ENCODE data around the gene IMP3.

Gene IMP3

DNA sequence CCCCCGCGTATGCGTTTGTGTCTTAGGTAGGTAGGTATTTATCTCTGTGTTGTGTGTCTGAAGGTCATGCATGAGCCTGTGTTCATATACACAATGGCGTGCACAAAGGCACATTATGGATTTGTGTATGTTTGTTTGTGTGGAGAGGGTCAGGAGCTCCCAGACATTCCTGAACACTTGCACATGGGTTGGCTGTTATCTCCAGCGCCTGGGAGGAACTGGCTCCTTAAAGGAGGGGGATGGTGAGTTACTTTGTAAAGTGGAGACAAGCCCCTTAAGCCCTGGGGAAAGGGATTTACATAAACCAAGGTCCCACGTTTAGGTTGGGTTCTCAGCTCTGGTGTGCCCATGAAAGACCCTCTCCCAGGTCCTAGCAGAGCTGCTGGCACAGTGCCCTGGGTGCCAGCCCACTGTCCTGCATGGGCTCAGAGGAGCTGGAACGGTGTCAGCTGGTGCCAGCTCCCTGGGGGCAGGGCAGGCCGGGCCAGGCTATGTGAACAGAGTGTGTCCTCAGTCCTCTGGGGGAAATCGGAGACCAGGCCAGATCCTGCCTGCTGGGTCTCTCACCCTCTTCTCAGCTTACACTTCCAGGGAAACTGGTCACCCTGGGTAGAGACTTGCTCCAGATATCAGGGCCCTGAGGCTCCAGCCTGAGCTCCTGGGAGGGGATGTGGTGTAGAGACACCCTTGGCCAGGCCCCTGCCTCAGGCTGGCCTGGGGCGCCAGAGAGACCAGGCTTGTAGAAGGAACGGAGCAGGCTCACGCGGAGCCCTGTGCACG lies 32.8 kb upstream of the IMP3 start:
- peak; percentile 42 for DNase-seq (ENCODE audit: low spot score)

DNA sequence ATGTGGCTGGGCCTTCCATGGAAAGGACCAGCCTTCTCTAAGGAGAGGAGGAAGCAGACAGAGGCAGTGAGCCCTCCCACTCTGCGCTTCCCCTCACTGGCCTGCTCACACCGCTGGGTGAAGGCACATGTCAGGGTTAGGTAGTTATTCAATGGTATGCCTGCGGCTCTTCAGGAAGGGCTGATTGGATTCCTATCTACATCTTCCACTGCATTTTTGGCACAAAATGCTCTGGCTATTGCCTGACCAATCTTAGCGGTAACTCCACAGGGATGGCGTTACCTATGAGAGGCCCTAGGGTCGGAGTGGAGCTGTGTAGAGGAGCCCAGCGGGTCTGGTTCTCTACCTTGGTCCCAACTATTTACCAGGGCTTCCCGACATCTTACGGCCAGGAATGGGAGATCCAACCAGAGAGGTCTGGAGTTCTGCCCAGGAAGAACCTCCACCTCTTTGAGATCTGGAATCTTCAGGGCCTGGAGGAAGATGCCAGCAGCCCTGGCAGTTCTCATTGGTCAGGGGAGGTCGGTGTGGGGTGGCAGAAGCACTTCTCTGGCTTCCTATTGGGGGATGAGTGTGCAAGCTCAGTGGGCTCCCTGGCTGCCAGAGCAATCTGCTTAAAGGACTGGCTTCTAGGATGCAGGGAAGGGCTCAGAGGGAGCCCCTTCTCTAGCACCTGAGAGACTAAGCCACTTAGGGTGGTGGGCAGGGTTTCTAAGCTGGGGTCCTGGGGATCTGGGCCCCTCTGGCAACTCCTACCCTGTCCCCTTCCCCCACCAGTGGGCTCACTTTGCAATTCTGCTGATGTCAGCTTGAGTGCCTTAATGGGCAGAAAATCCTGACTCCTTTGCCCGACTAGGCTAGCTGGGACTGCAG lies 31.9 kb upstream of the IMP3 start:
- peak; percentile 48 for DNase-seq (ENCODE audit: low spot score)

DNA sequence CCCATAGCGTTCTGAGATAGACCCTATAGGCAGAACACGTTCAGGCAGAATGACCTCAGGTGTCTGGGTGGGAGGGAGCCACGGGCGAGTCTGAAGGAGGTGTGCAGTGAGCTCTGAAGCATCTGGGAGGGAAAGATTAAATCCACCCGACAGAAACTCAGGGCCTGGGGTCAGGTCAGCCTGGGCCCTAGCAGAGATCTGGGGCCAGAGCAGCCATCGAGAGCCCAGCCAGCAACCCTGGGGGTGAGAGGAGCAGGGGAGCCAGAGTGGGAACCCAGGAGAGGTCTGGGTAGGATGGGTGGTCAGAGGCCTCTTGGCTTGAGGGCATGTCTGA lies 29.8 kb upstream of the IMP3 start:
- DNase-seq (ENCODE audit: low spot score), result no peak

DNA sequence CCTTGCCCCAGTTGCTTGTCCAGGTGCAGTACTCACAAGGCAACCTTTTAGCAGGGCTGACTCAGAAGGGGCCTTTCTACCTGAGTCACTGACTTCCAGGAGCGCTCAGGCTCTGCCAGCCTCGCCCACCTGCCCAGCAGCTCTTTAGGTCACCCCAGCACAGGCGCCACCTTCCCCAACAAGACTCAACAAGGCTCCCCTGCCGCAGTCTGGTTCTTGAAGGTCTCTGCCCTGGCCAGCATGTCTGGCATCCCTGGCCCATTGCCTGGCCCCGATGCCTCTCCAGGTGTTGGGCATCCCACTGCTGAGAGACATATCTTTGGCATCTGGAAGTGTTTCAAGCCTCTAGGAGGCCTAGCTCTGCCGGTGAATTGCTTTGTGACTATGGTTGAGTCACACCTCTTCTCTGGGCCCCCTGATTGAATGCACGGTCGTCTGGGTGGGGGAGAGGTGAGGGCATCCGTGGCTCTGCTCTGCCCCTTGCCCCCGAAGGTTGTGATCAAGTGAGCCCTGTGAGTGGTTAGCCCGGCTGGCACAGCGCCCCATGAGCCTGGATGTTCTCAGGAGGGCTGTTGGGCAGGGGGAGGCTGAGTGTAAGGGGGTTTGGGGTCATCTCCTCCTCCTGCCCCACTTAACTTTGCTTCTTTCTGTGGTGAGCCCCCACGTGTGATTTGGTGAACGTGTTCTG lies 29.3 kb upstream of the IMP3 start:
- DNase-seq (ENCODE audit: low spot score), result no peak

DNA sequence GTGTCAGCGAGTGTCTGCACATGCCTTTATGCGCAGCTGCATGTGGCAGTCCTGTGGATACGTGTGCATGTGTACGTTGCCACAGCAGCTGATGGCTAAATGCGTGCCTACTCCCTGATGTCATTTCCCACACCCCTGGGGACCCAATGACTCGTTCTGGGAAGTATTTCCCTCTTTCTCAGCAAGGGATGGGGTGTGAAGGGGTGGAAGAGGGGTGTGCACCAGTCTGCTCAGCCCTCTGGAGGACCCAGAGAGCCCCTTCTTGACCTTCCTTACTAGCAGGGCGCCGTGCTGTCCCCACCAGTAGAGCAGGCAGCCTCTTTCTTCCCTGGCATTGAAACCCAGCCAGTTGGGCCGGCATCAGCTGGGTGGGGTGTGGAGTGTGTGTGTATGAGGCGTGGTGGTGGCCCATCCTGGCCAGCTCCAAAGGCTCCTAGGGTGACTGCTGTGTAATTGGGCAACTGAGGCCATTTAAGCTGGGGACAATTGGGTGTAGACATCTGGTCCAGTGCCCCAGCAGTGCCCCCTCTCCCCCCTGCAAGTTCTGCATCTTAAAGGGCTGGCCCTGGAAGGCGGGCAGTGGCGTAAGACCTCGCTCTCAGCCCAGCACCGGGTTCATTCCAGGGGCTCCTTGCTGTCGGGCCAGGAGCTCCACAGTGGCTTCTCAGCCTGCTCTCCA lies 26.9 kb upstream of the IMP3 start:
- peak; percentile 49 for DNase-seq (ENCODE audit: low spot score)

DNA sequence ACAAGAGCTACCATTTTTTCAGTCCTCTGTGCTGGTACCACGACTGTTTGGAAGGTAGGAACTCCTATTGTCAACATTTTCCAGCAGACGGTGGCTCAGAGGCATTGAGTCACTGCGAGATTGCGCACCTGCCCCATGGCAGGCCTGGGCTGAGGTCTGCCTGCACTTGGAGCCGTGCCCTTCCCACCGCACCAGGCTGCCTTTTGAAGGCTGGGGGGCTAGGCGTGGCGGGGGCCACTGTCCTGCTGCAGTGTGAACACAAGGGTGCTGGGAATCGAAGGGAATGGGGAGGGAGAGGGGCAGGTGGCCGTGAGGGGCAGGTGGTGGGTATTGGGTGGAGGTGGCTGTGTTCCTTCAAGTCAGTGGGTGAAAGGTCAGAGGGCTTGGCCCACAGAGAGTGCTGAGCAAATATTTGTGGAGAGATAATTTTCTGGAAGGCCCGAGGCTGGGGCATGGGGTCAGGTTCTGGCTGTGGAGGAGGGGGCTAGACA lies 24.0 kb upstream of the IMP3 start:
- DNase-seq (ENCODE audit: low spot score), result no peak

DNA sequence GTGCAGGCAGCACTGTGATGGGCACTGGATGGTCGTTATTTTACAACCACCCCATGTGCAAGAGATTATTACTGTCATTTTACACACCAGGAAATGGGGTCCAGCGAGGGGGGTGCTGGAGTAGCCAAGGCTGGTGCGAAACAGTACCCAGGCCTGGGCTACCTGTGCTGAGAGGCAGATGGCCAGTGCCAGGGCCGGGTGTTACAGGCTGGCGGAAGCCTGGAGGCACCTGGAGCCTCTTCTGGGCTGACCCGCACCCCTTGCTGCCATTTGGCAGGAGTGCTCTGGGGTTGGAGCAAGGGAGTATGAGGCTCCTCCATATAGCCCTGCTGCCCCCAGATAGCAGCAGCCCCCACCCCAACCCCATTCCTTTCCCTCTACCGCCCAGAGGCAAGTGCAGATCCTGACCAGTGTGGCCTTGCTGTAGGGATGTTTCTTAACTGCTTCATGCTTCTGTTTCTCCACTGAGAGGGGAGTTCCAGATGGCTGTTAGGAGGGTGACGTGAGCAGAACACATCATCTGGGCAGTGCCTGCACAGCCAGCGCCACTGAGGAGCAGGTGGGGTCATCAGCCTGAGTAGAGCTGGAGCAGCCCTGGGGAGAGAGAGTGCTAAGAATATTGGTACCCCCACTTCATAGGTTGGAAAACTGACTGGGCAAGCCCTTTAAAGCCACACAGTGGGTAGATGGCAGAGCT lies 22.9 kb upstream of the IMP3 start:
- no peak for DNase-seq (ENCODE audit: low spot score)

DNA sequence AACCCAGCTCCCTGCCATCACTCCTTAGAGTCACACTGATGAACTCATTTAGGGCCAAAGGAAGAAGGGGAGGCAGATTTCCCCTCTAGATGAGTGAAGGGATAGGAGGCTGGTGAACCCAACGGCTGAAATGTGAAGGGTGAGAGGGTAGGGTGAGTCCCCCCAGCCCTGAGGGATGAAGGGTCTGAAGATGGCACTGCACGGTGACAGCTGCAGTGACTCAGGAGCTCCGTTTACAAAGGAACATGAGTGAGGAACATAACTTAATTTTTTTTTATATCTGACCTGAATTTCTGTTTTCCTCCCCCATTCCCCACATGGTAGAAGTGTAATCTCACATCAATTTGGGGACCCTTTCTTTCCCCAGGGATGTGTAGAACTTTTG lies 21.7 kb upstream of the IMP3 start:
- DNase-seq (ENCODE audit: low spot score), result no peak

DNA sequence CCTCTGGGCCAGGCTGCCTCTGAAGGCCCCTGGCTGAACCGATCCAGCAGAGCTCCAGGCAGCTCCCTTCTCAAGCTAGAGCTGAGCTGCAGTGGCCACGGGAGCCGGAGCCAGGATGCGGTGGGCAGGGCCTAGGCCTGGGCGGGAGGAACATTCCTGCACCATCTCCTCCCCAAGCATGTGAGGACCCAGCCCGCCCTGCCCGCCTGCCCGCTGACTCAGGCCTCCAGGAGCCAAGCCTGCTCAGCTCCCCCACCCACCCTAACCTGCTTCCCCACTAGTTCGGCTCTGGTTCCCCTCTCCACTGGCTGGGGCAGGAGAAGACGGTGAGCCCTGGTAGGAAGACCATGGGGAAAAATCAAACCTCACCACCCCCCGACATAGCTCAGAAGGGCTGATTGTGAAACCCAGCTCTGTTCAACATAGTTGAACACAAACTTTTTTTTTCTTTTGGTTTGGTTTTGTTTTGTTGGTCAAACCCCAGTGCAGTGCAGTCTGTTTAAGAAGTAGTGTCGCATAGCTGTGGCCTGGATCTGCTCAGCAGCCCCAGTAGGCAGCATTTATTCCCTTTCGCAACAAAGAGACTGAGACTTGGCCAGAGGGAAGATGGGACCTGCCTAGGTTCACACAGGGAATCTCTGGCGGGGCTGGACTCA lies 21.2 kb upstream of the IMP3 start:
- peak; percentile 88 for DNase-seq (ENCODE audit: low spot score)

DNA sequence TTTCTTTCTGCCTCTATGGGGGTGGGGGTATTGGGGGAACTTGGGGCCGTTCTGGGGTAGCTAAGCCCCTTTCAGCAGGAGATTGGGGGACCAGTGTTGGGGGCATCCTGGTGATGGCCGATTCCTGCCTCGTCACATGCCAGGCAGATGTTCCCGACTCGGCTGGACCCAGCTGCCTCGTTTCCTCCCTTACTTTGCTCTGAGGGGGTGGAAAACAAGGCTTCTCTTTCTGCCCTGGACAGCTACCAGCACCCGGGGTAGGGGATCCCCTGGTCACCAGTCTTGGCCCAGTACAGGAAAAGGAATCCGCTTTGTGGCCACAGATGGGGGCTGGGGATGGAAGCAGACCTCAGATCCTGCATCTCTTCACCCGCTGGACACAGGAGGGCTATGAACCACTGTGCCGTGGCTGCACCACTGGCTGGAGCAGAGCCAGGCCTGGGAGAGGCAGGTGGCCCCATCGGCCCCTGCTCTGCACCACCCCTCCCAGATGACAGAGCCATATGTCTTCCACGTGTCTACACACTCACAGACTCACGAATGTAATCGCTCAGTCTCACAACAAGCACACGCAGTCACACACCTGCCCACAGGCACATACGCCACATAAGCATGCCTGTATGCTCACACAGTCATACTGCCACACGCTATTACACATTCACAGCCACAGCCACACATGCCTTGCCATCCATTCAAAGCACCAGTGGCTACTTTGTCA lies 20.1 kb upstream of the IMP3 start:
- no peak for DNase-seq (ENCODE audit: low spot score)

DNA sequence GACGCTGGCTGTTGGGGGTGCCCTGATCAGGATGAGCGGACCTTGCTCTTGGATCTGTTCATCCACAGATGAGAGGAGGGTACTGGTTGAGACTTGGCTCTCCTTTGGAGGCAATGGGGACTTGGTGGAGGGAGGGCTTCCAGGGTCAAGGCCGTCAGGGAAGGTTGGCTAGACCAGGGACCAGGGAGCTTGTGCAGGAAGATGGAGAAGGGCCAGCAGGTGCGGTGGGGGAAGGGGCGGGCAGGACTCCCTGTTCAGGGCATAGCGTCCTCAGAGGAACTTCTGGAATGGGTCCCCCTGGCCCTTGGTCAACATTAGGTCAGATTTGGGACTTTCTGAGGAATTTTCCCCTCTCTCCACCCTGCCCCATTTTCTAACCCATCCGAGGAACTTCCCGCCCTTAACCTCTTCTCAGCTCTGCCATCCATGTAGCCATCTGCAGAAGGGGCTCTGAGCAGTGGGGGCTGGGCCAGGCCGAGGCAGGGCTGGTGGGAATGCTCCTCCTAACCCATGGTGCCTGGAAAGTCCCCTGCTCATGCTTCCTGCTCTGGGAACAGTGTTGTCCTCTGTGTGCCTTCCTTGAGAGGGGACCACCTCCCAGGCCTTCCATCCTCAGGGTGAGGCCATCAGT lies 19.2 kb upstream of the IMP3 start:
- DNase-seq (ENCODE audit: low spot score), result no peak

DNA sequence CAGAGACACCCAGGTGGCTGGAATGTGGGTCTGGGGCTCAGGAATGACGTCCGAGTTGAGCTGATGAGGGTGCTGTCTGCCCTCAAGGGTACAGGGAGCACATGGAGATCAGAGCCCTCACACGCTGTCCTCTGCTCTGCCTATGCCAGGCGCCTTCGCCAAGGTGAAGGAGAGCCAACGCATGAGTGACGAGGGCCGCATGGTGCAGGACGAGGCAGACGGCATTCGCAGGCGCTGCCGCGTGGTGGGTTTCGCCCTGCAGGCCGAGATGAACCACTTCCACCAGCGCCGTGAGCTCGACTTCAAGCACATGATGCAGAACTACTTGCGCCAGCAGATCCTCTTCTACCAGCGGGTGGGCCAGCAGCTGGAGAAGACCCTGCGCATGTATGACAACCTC lies 16.8 kb upstream of the IMP3 start:
- DNase-seq (ENCODE audit: low spot score), result no peak

DNA sequence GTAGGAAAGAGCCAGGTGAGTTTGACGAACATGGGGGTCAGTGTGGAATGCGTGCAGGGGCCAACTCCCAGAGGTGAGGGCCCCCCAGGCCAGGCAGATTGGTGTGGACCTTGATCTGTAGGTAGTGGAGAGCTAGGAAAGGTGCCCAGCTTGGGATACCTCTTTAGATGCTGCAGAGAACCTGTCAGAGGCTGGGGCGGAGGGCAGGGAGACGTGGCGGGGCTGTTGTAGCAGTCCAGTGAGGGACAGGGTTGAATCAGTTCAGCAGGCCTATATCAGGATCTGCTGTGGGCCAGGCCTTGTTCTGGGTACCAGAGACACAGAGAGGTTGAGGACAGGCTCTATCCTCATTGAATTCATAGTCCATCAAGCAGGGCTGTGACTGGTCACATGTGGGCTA lies 16.3 kb upstream of the IMP3 start:
- no peak for DNase-seq (ENCODE audit: low spot score)

DNA sequence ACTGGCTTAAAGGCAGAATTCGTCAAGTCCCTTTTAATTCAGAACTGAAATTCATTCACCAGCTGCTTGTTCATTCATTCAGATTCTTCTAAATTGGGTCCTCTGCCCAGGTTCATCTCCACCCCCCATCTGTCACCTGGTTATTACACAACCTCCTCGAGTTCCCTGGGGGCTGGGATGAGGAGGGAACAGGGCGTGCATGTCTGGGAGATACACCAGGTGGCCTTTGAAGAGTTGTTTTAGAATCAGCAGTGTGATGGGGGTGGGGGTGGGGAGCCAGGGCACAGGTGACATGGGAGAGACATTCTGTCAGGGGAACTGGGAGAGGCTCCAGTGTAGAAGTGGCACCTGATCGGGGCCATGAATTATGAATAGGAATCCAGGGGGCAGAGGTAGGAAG lies 15.9 kb upstream of the IMP3 start:
- DNase-seq (ENCODE audit: low spot score), result no peak

DNA sequence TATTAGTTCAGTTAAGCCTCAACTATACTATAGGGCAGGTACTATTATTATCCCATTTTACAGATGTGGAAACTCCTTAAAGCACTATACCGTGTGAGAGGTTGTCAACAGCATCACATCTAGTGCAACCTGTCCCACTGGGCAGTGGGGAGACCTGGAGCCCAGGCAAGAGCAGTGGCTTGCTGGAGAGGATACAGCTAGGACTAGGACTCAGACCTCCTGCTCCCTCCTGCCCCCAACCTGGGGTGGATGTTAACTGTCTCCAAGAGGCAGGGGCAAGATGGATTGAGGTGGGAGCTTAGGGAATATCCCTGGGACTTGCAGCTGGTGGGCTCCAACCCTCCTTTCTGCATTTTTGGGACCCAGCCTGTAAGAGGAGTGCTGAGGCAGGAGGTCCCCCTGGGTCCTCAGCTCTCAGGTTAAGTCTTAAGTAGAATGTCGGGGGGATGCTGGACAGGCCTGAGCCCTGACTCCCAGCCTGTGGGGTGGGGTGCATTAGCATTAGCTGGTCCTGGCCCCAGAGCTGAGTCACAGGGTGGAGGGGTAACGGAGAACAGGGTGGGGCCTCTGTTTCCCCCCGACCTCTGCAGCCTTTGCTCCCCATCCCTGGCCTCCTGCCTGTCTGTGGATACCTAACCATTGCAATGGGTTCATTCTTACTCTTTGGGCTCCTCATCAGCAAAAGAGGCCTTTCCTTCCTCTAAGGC lies 14.3 kb upstream of the IMP3 start:
- DNase-seq (ENCODE audit: low spot score), result no peak

DNA sequence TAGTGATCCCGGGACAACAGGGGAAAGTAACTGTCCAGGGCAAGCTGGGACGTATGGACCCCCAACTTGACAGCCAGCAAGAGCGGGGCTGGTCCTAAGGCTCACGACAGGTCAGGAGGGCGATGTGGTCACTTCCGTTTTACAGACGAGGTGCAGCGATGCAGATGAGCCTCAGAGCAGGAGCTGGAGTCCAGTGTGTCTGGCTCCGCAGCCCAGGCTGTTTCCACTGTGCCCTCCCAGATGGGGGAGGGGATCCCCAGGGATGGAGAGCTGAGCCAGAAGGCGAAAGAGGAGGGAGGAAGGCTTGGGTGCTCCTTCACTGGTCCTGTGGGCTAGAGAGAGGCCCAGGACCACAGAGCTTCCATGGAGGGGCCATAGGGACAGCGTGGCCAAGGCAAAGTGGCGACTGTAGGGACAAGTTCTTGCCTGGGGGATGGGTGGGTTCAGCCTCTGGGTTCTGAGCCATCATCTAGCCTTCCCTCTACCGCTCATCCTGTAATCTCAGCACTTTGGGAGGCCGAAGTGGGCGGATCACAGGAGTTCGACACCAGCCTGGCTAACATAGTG lies 13.4 kb upstream of the IMP3 start:
- no peak for DNase-seq (ENCODE audit: low spot score)

DNA sequence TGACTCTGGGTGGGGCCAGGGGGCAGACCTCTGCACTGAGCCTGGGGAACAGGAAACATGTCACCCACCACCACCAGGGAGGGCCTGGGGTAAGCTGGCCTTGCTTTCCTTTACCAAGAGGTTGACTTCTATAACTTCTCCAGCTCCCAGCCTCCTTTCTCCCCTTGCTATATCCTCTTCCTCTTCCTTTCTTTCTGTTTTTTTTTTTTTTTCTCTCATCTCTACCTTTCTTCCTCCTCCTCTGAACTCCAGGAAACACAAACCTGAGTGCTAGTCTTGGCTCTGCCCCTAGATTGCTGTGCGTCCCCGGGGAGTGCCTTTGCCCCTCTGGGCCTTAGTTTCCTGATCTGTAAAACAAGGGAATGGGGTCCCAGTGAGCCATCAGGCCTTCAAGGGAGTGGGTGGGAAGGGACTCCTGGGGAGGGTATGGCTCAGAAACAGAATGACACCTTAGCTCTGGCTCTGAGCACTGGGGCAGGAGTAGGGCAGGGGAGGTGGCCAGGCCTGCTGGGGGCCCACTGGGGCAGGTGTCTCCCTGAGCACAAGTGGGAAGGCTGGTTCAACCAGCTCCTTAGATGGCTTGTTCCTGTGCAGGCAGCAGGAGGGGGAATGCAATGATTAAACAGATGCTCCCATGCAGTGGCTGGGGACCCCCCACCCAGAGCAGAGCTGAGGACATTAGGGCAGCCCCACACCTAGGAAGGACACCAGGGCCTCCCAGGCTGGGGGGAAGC lies 12.0 kb upstream of the IMP3 start:
- DNase-seq (ENCODE audit: low spot score), result no peak

Measured in iPS-NIHi11 (cell line).